ENCODE results near the gene CD53.

GRCh38 chr1:110846861-110847260 lies 26.1 kb upstream of the CD53 start:
- no peak for TF ChIP-seq MXI1 (conservative IDR thresholded peaks at IDR 0.05; ENCODE audit: poor library complexity, severe bottlenecking)
- TF ChIP-seq EP300 (conservative IDR thresholded peaks at IDR 0.05; ENCODE audit: poor library complexity, severe bottlenecking), result no peak
- no peak for TF ChIP-seq CTCF (IDR thresholded peaks at IDR 0.05; ENCODE audit: poor library complexity, severe bottlenecking)

All from neural cell (in vitro differentiated cells).